GM12872 (cell line): ENCODE data around the gene MYO1H.

Source experiments
- TF ChIP-seq, protein P1 (sequence below): IDR thresholded peaks from 3 replicates; pipeline ENCODE4 v1.5.1; 2011; ENCODE audit warnings: low read depth, mild to moderate bottlenecking, low read length, moderate library complexity; ENCODE audit not compliant: insufficient read depth

Gene MYO1H

DNA sequence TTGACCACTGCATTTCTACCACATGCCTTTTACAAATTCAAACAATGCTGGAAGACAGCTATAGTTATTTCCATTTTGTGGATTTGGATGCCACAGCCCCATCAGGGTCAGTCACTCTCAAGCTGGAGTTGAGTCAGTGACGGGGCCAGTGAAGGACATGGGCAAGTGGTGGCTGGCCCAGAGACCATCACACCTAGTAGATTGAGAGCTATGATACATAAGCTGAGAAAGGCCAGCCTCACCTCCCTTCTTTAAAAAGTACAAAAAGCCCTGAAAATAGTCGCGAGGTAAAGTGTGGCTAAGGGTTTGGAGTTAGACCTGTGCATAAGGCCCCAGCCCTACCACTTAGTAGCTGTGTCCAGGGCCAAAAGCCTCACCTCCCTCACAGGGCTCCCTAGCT is 125.3 kb downstream of the MYO1H start:
- TF ChIP-seq, protein P1, sequence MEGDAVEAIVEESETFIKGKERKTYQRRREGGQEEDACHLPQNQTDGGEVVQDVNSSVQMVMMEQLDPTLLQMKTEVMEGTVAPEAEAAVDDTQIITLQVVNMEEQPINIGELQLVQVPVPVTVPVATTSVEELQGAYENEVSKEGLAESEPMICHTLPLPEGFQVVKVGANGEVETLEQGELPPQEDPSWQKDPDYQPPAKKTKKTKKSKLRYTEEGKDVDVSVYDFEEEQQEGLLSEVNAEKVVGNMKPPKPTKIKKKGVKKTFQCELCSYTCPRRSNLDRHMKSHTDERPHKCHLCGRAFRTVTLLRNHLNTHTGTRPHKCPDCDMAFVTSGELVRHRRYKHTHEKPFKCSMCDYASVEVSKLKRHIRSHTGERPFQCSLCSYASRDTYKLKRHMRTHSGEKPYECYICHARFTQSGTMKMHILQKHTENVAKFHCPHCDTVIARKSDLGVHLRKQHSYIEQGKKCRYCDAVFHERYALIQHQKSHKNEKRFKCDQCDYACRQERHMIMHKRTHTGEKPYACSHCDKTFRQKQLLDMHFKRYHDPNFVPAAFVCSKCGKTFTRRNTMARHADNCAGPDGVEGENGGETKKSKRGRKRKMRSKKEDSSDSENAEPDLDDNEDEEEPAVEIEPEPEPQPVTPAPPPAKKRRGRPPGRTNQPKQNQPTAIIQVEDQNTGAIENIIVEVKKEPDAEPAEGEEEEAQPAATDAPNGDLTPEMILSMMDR = no peak

DNA sequence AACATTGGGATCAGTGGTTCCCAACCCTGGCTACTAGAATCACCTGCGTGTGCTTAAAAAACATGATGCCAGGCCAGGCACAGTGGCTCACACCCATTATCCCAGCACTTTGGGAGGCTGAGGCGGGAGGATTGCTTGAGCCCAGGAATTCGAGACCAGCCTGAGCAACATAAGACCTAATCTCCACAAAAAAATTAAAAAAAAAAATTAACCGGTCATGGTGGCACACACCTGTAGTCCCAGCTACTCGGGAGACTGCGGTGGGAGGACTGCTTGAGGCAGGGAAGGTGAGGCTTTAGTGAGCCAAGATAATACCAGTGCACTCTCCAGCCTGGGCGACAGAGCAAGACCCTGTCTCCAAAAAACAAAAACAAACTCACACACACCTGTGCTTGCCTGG is 127.4 kb downstream of the MYO1H start:
- TF ChIP-seq, protein P1 = no peak

DNA sequence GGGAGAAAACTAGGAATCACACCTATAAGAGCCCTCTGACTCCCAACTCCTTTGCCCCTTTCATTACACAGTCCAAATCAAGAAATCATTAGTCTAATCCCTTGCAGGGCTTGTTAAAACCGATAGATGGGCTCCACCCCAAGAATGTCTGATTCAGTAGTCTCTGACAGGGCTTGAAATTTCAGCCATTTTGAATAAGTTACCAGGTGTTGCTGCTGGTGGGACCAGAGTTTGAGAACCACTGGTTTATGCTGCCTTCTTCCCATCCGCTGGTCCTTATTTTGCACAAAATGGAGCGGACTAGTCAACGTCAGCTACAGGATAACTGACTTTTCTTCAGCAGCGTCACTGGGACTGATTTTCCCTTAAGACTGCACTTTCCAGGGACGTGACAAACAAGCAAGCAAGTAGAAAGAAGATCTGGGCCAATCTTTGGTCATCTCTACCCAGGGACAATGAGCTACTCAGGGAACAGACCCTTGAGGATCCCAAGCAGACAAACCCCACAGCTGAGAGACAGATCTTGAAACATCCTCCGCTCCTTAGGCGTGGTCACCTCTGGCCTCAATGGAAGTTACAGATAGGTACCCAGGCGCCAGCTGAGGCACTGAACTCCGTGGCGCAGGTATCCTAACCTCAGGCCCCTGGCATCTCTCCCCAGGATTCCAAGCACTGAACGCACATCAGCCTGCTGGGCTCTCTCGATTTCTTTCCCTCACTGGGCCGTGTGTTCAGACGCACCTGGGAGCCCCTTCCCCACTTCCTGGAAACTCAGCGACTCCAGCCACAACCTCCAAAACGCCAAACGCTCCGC is 128.5 kb downstream of the MYO1H start:
- TF ChIP-seq, protein P1 = no peak

DNA sequence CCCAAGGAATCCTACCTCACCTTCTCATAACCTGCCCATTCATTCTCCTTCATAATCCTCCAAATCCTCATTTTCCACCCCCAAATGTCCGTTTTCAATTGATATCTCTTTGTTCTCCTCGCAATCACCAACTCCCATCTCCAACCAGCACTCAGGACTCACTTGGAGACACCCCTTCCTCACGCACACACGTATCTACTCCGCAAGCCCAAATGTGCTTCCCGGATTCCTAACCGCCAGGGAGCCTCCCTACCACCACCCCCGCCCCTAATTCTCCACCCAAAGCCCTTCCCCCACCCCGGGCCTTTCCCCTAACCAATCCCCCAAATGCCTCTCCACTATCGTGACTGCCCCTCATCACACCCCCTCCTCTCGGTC is 129.1 kb downstream of the MYO1H start:
- TF ChIP-seq, protein P1 = no peak

DNA sequence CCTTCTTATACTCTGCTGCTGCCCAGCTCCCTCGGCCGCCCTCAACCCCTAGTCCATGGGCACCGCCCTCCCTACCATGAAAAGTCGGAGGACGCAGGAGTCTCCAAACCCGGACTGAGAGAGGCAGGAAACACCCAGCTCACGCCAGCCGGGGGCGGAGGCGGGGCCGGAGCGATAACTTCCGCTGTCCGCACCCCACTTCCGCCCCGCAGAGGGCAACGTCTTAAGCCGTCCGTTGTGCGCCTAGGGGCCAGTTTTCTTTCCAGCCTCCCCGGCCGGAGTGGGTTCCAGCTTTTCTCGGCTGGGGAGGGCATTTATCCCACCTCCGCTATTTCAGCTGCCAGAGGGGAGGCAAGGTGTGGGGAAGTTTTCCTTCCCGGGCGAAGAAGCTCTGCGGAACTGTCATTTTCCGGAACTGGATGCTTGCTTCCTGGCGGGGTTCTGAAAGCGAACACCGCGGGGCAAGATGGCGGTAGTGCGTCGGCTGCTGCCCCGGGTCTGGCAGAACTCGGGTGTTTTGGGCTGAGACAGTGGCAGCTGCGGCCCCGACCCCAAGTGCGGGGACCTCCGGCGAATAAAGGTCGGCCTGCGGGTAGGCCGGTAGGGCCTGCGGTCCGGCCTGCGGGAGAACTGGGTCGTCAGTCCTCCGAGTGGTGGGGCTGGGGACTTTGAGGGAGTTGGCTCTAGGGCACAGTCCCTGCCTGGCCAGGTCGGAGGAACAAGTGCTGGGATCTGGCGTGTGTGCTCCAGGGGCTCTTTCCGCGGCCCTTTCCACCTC is 129.7 kb downstream of the MYO1H start, which contains the start of the genes KCTD10 and UBE3B:
KCTD10 (minus strand) TSS at position 116 of the 778 bp plus-strand sequence; CDS start at position 78, 38 bp downstream.
UBE3B (plus strand) TSS at position 450 of the 778 bp plus-strand sequence. CDS start 5,918 bp downstream, outside the sequence.
- TF ChIP-seq, protein P1 = no peak

DNA sequence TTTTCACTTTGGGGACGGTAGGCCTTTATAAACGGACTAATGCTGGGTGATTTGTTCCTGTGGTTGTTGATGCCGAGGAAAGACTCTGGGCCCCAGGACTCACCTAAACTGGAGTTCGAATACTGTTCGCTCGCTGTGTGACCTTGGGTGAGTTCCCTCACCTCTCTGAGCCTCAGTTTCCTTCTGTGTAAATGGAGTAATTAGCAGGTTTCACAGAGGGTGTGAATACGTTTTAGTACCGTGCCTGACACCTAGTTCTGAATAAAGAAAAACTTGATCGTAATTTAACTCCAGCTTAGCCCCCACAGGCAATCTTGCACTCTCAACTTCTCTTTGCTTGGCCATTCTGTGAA is 130.2 kb downstream of the MYO1H start:
- TF ChIP-seq, protein P1 = no peak

DNA sequence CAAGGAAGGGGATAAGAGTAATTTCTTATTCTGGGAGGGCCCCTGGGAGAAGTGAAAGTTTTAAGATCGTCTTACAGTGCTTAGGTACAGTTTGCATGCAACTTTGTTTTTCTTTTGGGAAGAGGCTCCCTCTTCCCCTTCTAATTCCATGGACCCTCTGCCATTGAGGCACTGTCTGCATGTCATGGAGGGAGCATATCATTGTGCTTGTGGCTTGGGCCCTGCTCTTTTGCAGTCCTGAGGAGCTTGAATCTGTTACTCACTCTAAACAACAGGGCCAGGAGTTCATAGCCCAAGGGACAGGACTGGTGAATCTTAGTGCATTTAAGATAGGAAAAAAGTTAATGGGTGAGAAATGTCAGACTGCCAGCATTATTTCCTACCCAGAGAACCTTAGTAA is 132.1 kb downstream of the MYO1H start:
- TF ChIP-seq, protein P1 = no peak
